HCEC 1CT (cell line): ENCODE results near the gene ATXN7L1.
A peak's percentile ranks its signal among the peaks of the same experiment; 100 is the strongest.

Experiments used
- DNase-seq: peaks from one replicate; pipeline ENCODE4 v3.0.0-alpha.2; 2017

The ATXN7L1 gene

GRCh38 chr7:105769901-105770628, 106.3 kb downstream of the ATXN7L1 start:
- no peak for DNase-seq

- DNase-seq = no peak
Observed at GRCh38 chr7:105768898-105769507, 107.4 kb downstream of the ATXN7L1 start.

GRCh38 chr7:105768117-105768516, 108.3 kb downstream of the ATXN7L1 start:
- DNase-seq = no peak

GRCh38 chr7:105766421-105767073, 109.9 kb downstream of the ATXN7L1 start:
- DNase-seq = no peak

GRCh38 chr7:105765846-105766245, 110.6 kb downstream of the ATXN7L1 start:
- no peak for DNase-seq

- no peak for DNase-seq
Observed at GRCh38 chr7:105764506-105764905, 111.9 kb downstream of the ATXN7L1 start.

- peak; percentile 66 for DNase-seq
Observed at GRCh38 chr7:105760551-105761447, 115.6 kb downstream of the ATXN7L1 start.

GRCh38 chr7:105759670-105760550, 116.5 kb downstream of the ATXN7L1 start:
- peak; percentile 78 for DNase-seq

GRCh38 chr7:105756367-105756766, 120.0 kb downstream of the ATXN7L1 start:
- DNase-seq = no peak

GRCh38 chr7:105752671-105753275, 123.6 kb downstream of the ATXN7L1 start:
- no peak for DNase-seq

- no peak for DNase-seq
Observed at GRCh38 chr7:105751054-105751453, 125.3 kb downstream of the ATXN7L1 start.

- DNase-seq = no peak
Observed at GRCh38 chr7:105748701-105749100, 127.7 kb downstream of the ATXN7L1 start.

- DNase-seq = no peak
Observed at GRCh38 chr7:105745681-105746330, 130.6 kb downstream of the ATXN7L1 start.

GRCh38 chr7:105744258-105744657, 132.1 kb downstream of the ATXN7L1 start:
- no peak for DNase-seq

GRCh38 chr7:105743351-105744090, 132.9 kb downstream of the ATXN7L1 start:
- DNase-seq = no peak

- DNase-seq = no peak
Observed at GRCh38 chr7:105742787-105743186, 133.6 kb downstream of the ATXN7L1 start.

GRCh38 chr7:105741982-105742381, 134.4 kb downstream of the ATXN7L1 start:
- DNase-seq = no peak

- no peak for DNase-seq
Observed at GRCh38 chr7:105738133-105738532, 138.3 kb downstream of the ATXN7L1 start.

GRCh38 chr7:105734233-105734632, 142.2 kb downstream of the ATXN7L1 start:
- DNase-seq = no peak

- no peak for DNase-seq
Observed at GRCh38 chr7:105731042-105731441, 145.4 kb downstream of the ATXN7L1 start.
